ENCODE measurements around the gene SLC47A1. TPM values are rescaled to one million over a fixed set of nuclear protein-coding genes. Genes with fewer than 3 reads are reported as not detected.

SLC47A1 gene
- total and polyA plus RNA-seq, 9 of the 15 experiments (the other 6 are each of a cell fraction or from before 2014, with no cell fraction given), result not detected

- TF ChIP-seq MYC (IDR thresholded peaks at IDR 0.05; ENCODE audit: low read depth, low read length), result peak; percentile 78
- no peak for TF ChIP-seq MYC (CRISPR knock-in tag; IDR thresholded peaks at IDR 0.05; ENCODE audit: borderline replicate concordance, low read depth)
- TF ChIP-seq SMAD4 (CRISPR knock-in tag; conservative IDR thresholded peaks at IDR 0.05), result peak; percentile 60
- TF ChIP-seq ZBTB34 (CRISPR knock-in tag; IDR thresholded peaks at IDR 0.05), result no peak
- no peak for TF ChIP-seq BHLHE40 (IDR thresholded peaks at IDR 0.05; ENCODE audit: low read length)
- TF ChIP-seq ZNF79 (CRISPR knock-in tag; IDR thresholded peaks at IDR 0.05; ENCODE audit: low read depth), result no peak
- TF ChIP-seq PTRF (tag; IDR thresholded peaks at IDR 0.05), result no peak
- 0 out of 2 replicates have a peak, but pooled peaks have one; percentile 60 for TF ChIP-seq ZEB2 (IDR thresholded peaks at IDR 0.05)
- no peak for TF ChIP-seq SMARCE1 (IDR thresholded peaks at IDR 0.05)
- no peak for TF ChIP-seq ELF4 (CRISPR knock-in tag; IDR thresholded peaks at IDR 0.05)
- TF ChIP-seq PHF20 (IDR thresholded peaks at IDR 0.05; ENCODE audit: partially characterized antibody), result peak; percentile 47
- TF ChIP-seq LARP7 (IDR thresholded peaks at IDR 0.05), result no peak
- no peak for TF ChIP-seq RBM22 (IDR thresholded peaks at IDR 0.05; ENCODE audit: low read depth, low read length, poor library complexity, severe bottlenecking)
- TF ChIP-seq RBFOX2 (IDR thresholded peaks at IDR 0.05; ENCODE audit: low read depth, low read length), result no peak
- TF ChIP-seq SMARCC2 (IDR thresholded peaks at IDR 0.05; ENCODE audit: low read depth), result no peak
- 0 out of 2 replicates have a peak, but pooled peaks have one; percentile 16 for TF ChIP-seq CREB3L1 (IDR thresholded peaks at IDR 0.05; ENCODE audit: borderline replicate concordance, low read depth)
- no peak for TF ChIP-seq BRCA1 (IDR thresholded peaks at IDR 0.05)
- no peak for TF ChIP-seq BRCA1 (CRISPR knock-in tag; IDR thresholded peaks at IDR 0.05)
- peak; percentile 71 for TF ChIP-seq CREM (IDR thresholded peaks at IDR 0.05; ENCODE audit: low read depth)
- TF ChIP-seq EP300 (IDR thresholded peaks at IDR 0.05; ENCODE audit: low read length), result peak; percentile 28; the same call in 1 of the 2 replicates
- TF ChIP-seq PRPF4 (IDR thresholded peaks at IDR 0.05; ENCODE audit: insufficient read depth, low read depth, low read length, poor library complexity, severe bottlenecking), result no peak
- peak; percentile 94 for TF ChIP-seq POLR3A (IDR thresholded peaks at IDR 0.05; ENCODE audit: borderline replicate concordance, extremely low read depth, insufficient read depth, insufficient read length)
- no peak for TF ChIP-seq RBBP5 (IDR thresholded peaks at IDR 0.05; ENCODE audit: borderline replicate concordance, insufficient read depth, low read length, poor library complexity, severe bottlenecking)
- TF ChIP-seq DLX4 (CRISPR knock-in tag; IDR thresholded peaks at IDR 0.05), result no peak
- no peak for TF ChIP-seq SRSF9 (IDR thresholded peaks at IDR 0.05; ENCODE audit: borderline replicate concordance, low read depth, low read length)
- TF ChIP-seq ZNF668 (CRISPR knock-in tag; IDR thresholded peaks at IDR 0.05), result no peak
- no peak for TF ChIP-seq ARID1B (IDR thresholded peaks at IDR 0.05)
- TF ChIP-seq NRF1 (conservative IDR thresholded peaks at IDR 0.05 in 1 of 2, IDR thresholded peaks at IDR 0.05 in 1 of 2), result peak; percentile 75 to 80
Observed at GRCh38 chr17:19507775-19508576, 25.7 kb upstream of the SLC47A1 start (continued).

Measured in K562 (cell line).